Psoas muscle (tissue), 8 donors: Measurements from ENCODE around the gene SPDYE4. TPM values are rescaled to one million over a fixed set of nuclear protein-coding genes. Genes with fewer than 3 reads are reported as not detected.

Experiments used
- ATAC-seq, 4 donors: fragments of 200-7000 bp; cut with Tn5 transposase; one replicate each; pipeline ENCODE4 v1.9.1; 2020; ENCODE audit warnings: moderate library complexity in 3 of 4, mild to moderate bottlenecking in 2 of 4
- DNase-seq, 2 donors: peaks; one replicate each; pipeline ENCODE4 v3.0.0-alpha.2; 2020
- H3K27ac ChIP-seq: fragments of 200-600 bp; one replicate; pipeline ENCODE4 v1.8.0; 2022
- H3K27me3 ChIP-seq, 3 donors: fragments of 200-600 bp in 1 of 3; one replicate each; pipeline versions ENCODE4 v1.6.1 to v1.8.0; 2013 to 2022; ENCODE audit warnings: low read length in 2 of 3, mild to moderate bottlenecking in 2 of 3, moderate library complexity in 1 of 3; ENCODE audit not compliant: insufficient read depth in 3 of 3
- H3K36me3 ChIP-seq, 2 donors: fragments of 200-600 bp in 1 of 2; one replicate each; pipeline versions ENCODE4 v1.6.1 to v1.8.0; 2013 to 2022; ENCODE audit warnings: low read depth in 1 of 2, mild to moderate bottlenecking in 1 of 2, moderate library complexity in 1 of 2; ENCODE audit not compliant: insufficient read depth in 1 of 2
- H3K4me1 ChIP-seq: fragments of 200-600 bp; one replicate; pipeline ENCODE4 v1.8.0; 2022
- H3K4me3 ChIP-seq: fragments of 200-600 bp; one replicate; pipeline ENCODE4 v1.8.0; 2022; ENCODE audit warnings: mild to moderate bottlenecking
- H3K9me3 ChIP-seq: fragments of 200-600 bp; one replicate; pipeline ENCODE4 v1.8.0; 2022
- CTCF ChIP-seq: fragments of 200-600 bp; IDR thresholded peaks from one replicate; pipeline ENCODE4 v1.8.0; 2022; ENCODE audit warnings: antibody characterized with exemption
- WGBS, 3 donors: extraction: QIAGEN DNeasy Blood & Tissue Kit; methylation state at CpG; one replicate each; pipeline versions ENCODE4 v1.1.6 to v1.1.7; 2013; 5-methylcytosine and 5-hydroxymethylcytosine counted together
- intact Hi-C, 2 donors: fragments of 100-400 bp; cut with DNase I; formaldehyde crosslinking; loops; one replicate each; pipeline versions ENCODE4 v1.11.0 to v1.14.2; 2022
- polyA plus RNA-seq, 3 donors: library from polyadenylated mRNA; stranded (reverse); fragments of 200-250 nt; gene quantifications; one replicate each; pipeline ENCODE4 v1.2.3, GENCODE V29; 2013
- total RNA-seq, 4 donors: library from RNA; stranded (reverse); fragmentation: NEBNext Ultra II Directional in 2 of 4; extraction: Animal tissue kit (Norgen Biotek cat#: 25700) in 2 of 4; gene quantifications; one replicate each; pipeline versions ENCODE4 v1.2.1 to v1.2.4, GENCODE V29; 2021 to 2023
- donor health status: healthy with polysubstance abuse.
- donor health status: DM: no; HTN: no; CAD: no; lungs with moderate emphysema.
- donor health status: Bipolar disorder and iron deficiency.
- donor health status: healthy.
- donor health status: DM: yes; HTN: yes; CAD: no.
- donor health status: DM: no; HTN: no; CAD: no.
- donor health status: DM: no; HTN: no; CAD: no.
- donor health status: DM: yes; HTN: yes; CAD: no.

SPDYE4 gene
- total and polyA plus RNA-seq, 7 donors: not detected

GRCh38 chr17:8736362-8736761 is 22.0 kb downstream of the SPDYE4 start:
- no peak for DNase-seq
- no peak for ATAC-seq
- WGBS, 3 donors: 55 to 64% (median 62%) methylated on average over 6 of the region's 6 CpGs
- H3K27me3 ChIP-seq: peaks cover 0 to 20% (median 5%) of the 10 kb centered on the region in 3 donors
- intact Hi-C loops: no loop called here
- no peak overlapping the region for H3K27ac ChIP-seq
- H3K4me1 ChIP-seq: no peaks in the 10 kb centered on the region
- TF ChIP-seq CTCF: no peak
- H3K4me3 ChIP-seq: no peak overlapping the region
- H3K9me3 ChIP-seq: no peaks in the 10 kb centered on the region
- H3K36me3 ChIP-seq: no peaks in the 10 kb centered on the region

GRCh38 chr17:8735336-8735939 is 22.9 kb downstream of the SPDYE4 start:
- Histone ChIP-seq H3K36me3 (no peaks in the 10 kb centered on the region), H3K4me3 (no peak overlapping the region), H3K27me3 (peaks cover 0 to 16% (median 5%) of the 10 kb centered on the region in 3 donors), H3K9me3 (no peaks in the 10 kb centered on the region), H3K4me1 (no peaks in the 10 kb centered on the region), H3K27ac (no peak overlapping the region)
- WGBS, 3 donors: 87 to 91% (median 88%) methylated on average over 23 of the region's 23 CpGs
- no peak for TF ChIP-seq CTCF
- DNase-seq (no peak), ATAC-seq (no peak)
- intact Hi-C loops: no loop called here

GRCh38 chr17:8734876-8735275 is 23.5 kb downstream of the SPDYE4 start:
- Histone ChIP-seq H3K4me1 (no peaks in the 10 kb centered on the region), H3K27me3 (peaks cover 0 to 13% (median 4%) of the 10 kb centered on the region in 3 donors), H3K27ac (no peak overlapping the region), H3K36me3 (no peaks in the 10 kb centered on the region), H3K4me3 (no peak overlapping the region), H3K9me3 (no peaks in the 10 kb centered on the region)
- DNase-seq (no peak), ATAC-seq (no peak)
- intact Hi-C loops: no loop called here
- WGBS, 3 donors: 87 to 90% (median 89%) methylated on average over 10 of the region's 10 CpGs
- TF ChIP-seq CTCF: no peak

- TF ChIP-seq CTCF: no peak
- WGBS, 3 donors: 37 to 51% (median 44%) methylated on average over 7 of the region's 7 CpGs
- Histone ChIP-seq H3K4me1 (no peaks in the 10 kb centered on the region), H3K4me3 (no peak overlapping the region), H3K27ac (no peak overlapping the region), H3K36me3 (no peaks in the 10 kb centered on the region), H3K9me3 (no peaks in the 10 kb centered on the region), H3K27me3 (peaks cover 0 to 5% (median 0%) of the 10 kb centered on the region in 3 donors)
- ATAC-seq (no peak), DNase-seq (no peak)
- intact Hi-C loops: no loop called here
Measured at GRCh38 chr17:8732406-8733085, 25.8 kb downstream of the SPDYE4 start.
